Right ventricle myocardium inferior (tissue), 1 donor: Measurements from ENCODE around the gene CLIC5. TPM values are rescaled to one million over a fixed set of nuclear protein-coding genes. Genes with fewer than 3 reads are reported as not detected.

Experiments
- ATAC-seq: fragments of 200-7000 bp; cut with Tn5 transposase; one replicate; pipeline ENCODE4 v1.9.1; 2020; ENCODE audit warnings: mild to moderate bottlenecking, moderate library complexity
- DNase-seq: peaks from one replicate; pipeline ENCODE4 v3.0.0; 2021; ENCODE audit errors: missing footprints
- intact Hi-C: fragments of 100-400 bp; cut with DNase I; formaldehyde crosslinking; loops from one replicate; pipeline ENCODE4 v1.11.0; 2022
- total RNA-seq: library from RNA; stranded (reverse); fragmentation: NEBNext Ultra II Directional; extraction: Animal tissue kit (Norgen Biotek cat#: 25700); gene quantifications from one replicate; pipeline ENCODE4 v1.2.1, GENCODE V29; 2021
- donor health status: DM: no; HTN: yes; CAD: no; lungs with severe emphysema.

The CLIC5 gene
- total RNA-seq, 1 donor from 2014 or later: 312 TPM

- no peak for DNase-seq
- peak; percentile 70 for ATAC-seq
- intact Hi-C loops: loop anchor here (5.0 to 10.0 kb wide), 4 partner anchors 283 to 1447 kb away; no protein-coding TSS in a partner anchor
These were observed 93.9 kb downstream of the CLIC5 start for GRCh38 chr6:45921691-45922281.

GRCh38 chr6:45920819-45921511 is 94.7 kb downstream of the CLIC5 start:
- intact Hi-C loops: loop anchor here (5.0 to 10.0 kb wide), 4 partner anchors 284 to 1446 kb away; no protein-coding TSS in a partner anchor
- DNase-seq: no peak

GRCh38 chr6:45917439-45917838 is 98.2 kb downstream of the CLIC5 start:
- ATAC-seq: peak; percentile 45
- intact Hi-C loops: loop anchor here (10.0 kb wide), 2 partner anchors 83 to 543 kb away; partner anchors contain the start of gene SUPT3H
- DNase-seq: no peak

More at GRCh38 chr6:45920819-45921511, 94.7 kb downstream of the CLIC5 start:
- no peak for ATAC-seq

GRCh38 chr6:45916692-45917091 is 99.0 kb downstream of the CLIC5 start:
- no peak for DNase-seq
- intact Hi-C loops: loop anchor here (10.0 kb wide), 2 partner anchors 82 to 542 kb away; partner anchors contain the start of gene SUPT3H
- ATAC-seq: peak; percentile 68

GRCh38 chr6:45915780-45916468 is 99.7 kb downstream of the CLIC5 start:
- no peak for ATAC-seq
- intact Hi-C loops: loop anchor here (10.0 kb wide), 2 partner anchors 81 to 541 kb away; partner anchors contain the start of gene SUPT3H
- DNase-seq: no peak

- intact Hi-C loops: loop anchor here (10.0 kb wide), 2 partner anchors 77 to 537 kb away; partner anchors contain the start of gene SUPT3H
- DNase-seq: no peak
- no peak for ATAC-seq
These were observed 104.0 kb downstream of the CLIC5 start for GRCh38 chr6:45911691-45912090.

GRCh38 chr6:45903959-45904358 is 111.7 kb downstream of the CLIC5 start:
- ATAC-seq (no peak), DNase-seq (no peak)
- intact Hi-C loops: no loop called here

GRCh38 chr6:45902984-45903383 is 112.7 kb downstream of the CLIC5 start:
- intact Hi-C loops: no loop called here
- no peak for ATAC-seq
- no peak for DNase-seq

GRCh38 chr6:45901767-45902650 is 113.7 kb downstream of the CLIC5 start:
- ATAC-seq (peak; percentile 54), DNase-seq (no peak)
- intact Hi-C loops: no loop called here

- no peak for DNase-seq
- peak; percentile 71 for ATAC-seq
- intact Hi-C loops: no loop called here
These were observed 114.6 kb downstream of the CLIC5 start for GRCh38 chr6:45900808-45901752.

- DNase-seq: no peak
- ATAC-seq: no peak
- intact Hi-C loops: no loop called here
These were observed 116.0 kb downstream of the CLIC5 start for GRCh38 chr6:45899683-45899946.

GRCh38 chr6:45898941-45899682 is 116.5 kb downstream of the CLIC5 start:
- ATAC-seq: no peak
- no peak for DNase-seq
- intact Hi-C loops: no loop called here

- intact Hi-C loops: no loop called here
- ATAC-seq (no peak), DNase-seq (no peak)
These were observed 118.7 kb downstream of the CLIC5 start for GRCh38 chr6:45896783-45897441.

GRCh38 chr6:45895569-45895968 is 120.1 kb downstream of the CLIC5 start:
- no peak for DNase-seq
- ATAC-seq: no peak
- intact Hi-C loops: no loop called here

GRCh38 chr6:45892696-45893245 is 122.9 kb downstream of the CLIC5 start:
- ATAC-seq (no peak), DNase-seq (no peak)
- intact Hi-C loops: no loop called here

- DNase-seq (no peak), ATAC-seq (no peak)
- intact Hi-C loops: no loop called here
These were observed 123.5 kb downstream of the CLIC5 start for GRCh38 chr6:45892196-45892595.
